WTC11 (cell line): ENCODE measurements around the gene BCL11B. TPM values are rescaled to one million over a fixed set of nuclear protein-coding genes. Genes with fewer than 3 reads are reported as not detected.
A peak's percentile ranks its signal among the peaks of the same experiment; 100 is the strongest.

Source experiments
- ATAC-seq: fragments of 200-7000 bp; cut with Tn5 transposase; 2 replicates; pipeline ENCODE4 v1.10.0; 2021; ENCODE audit warnings: mild to moderate bottlenecking, moderate library complexity
- CTCF ChIA-PET: fragments of 300-600 bp; sonication (Branson Sonifier 250); formaldehyde crosslinking; loops from one replicate; lab custom pipeline; 2021; ENCODE audit warnings: antibody characterized with exemption; lab: Charles Lee
- POLR2A ChIA-PET: fragments of 350-600 bp; sonication (Branson Sonifier 250); formaldehyde crosslinking; loops from one replicate; lab custom pipeline; 2021; ENCODE audit warnings: antibody characterized with exemption; lab: Charles Lee
- DNase-seq: peaks from one replicate; pipeline ENCODE4 v3.0.0; 2021; ENCODE audit warnings: low spot score
- H3K27ac Mint-ChIP-seq: 2 replicates; pipeline ENCODE4 v1.8.0; 2021; ENCODE audit warnings: mixed read lengths
- H3K27me3 Mint-ChIP-seq: 2 replicates; pipeline ENCODE4 v1.8.0; 2021; ENCODE audit warnings: low read depth, mild to moderate bottlenecking, moderate library complexity, mixed read lengths
- H3K36me3 Mint-ChIP-seq: 2 replicates; pipeline ENCODE4 v1.8.0; 2021; ENCODE audit warnings: mixed read lengths
- H3K4me1 Mint-ChIP-seq: 2 replicates; pipeline ENCODE4 v1.8.0; 2022; ENCODE audit warnings: mixed read lengths
- H3K4me3 Mint-ChIP-seq: 2 replicates; pipeline ENCODE4 v1.8.0; 2021; ENCODE audit warnings: mild to moderate bottlenecking, moderate library complexity, mixed read lengths
- H3K9me3 Mint-ChIP-seq: 2 replicates; pipeline ENCODE4 v1.8.0; 2021; ENCODE audit warnings: mixed read lengths
- CREM ChIP-seq: sonication (generic); formaldehyde crosslinking; IDR thresholded peaks from 2 replicates; pipeline ENCODE4 v1.8.1; 2022; ENCODE audit warnings: mild to moderate bottlenecking, missing genetic modification reagents, moderate library complexity
- ELF4 ChIP-seq: sonication (generic); formaldehyde crosslinking; IDR thresholded peaks from 2 replicates; pipeline ENCODE4 v1.8.1; 2022; ENCODE audit warnings: low read depth, mild to moderate bottlenecking, moderate library complexity, missing genetic modification reagents
- EMX1 ChIP-seq: fragments of 250-450 bp; sonication (Bioruptor Pico); IDR thresholded peaks from 2 replicates; pipeline ENCODE4 v1.8.0; 2021; ENCODE audit warnings: mild to moderate bottlenecking
- ETV6 ChIP-seq: sonication (generic); formaldehyde crosslinking; IDR thresholded peaks from 2 replicates; pipeline ENCODE4 v1.8.1; 2022; ENCODE audit warnings: mild to moderate bottlenecking, missing genetic modification reagents
- FOXJ3 ChIP-seq: sonication (generic); formaldehyde crosslinking; IDR thresholded peaks from 2 replicates; pipeline ENCODE4 v1.9.0; 2021; ENCODE audit warnings: missing genetic modification reagents, mild to moderate bottlenecking, borderline replicate concordance
- FOXK1 ChIP-seq: sonication (generic); formaldehyde crosslinking; IDR thresholded peaks from 2 replicates; pipeline ENCODE4 v1.8.0; 2022; ENCODE audit warnings: mild to moderate bottlenecking, moderate library complexity, missing genetic modification reagents
- HMGA2 ChIP-seq: fragments of 250-450 bp; sonication (Bioruptor Pico); IDR thresholded peaks from 2 replicates; pipeline ENCODE4 v1.4.0; 2021; ENCODE audit warnings: mild to moderate bottlenecking, moderate library complexity
- HMGXB4 ChIP-seq: sonication (generic); formaldehyde crosslinking; IDR thresholded peaks from 2 replicates; pipeline ENCODE4 v1.8.1; 2023; ENCODE audit warnings: mild to moderate bottlenecking, moderate library complexity, missing genetic modification reagents
- PRDM15 ChIP-seq: sonication (generic); formaldehyde crosslinking; IDR thresholded peaks from 2 replicates; pipeline ENCODE4 v1.8.0; 2022; ENCODE audit warnings: missing genetic modification reagents
- RELA ChIP-seq: sonication (generic); formaldehyde crosslinking; IDR thresholded peaks from 2 replicates; pipeline ENCODE4 v1.8.1; 2022; ENCODE audit warnings: missing genetic modification reagents, mild to moderate bottlenecking, borderline replicate concordance
- SMAD4 ChIP-seq: sonication (generic); formaldehyde crosslinking; IDR thresholded peaks from 2 replicates; pipeline ENCODE4 v1.8.0; 2022; ENCODE audit warnings: mild to moderate bottlenecking, missing genetic modification reagents
- ZNF138 ChIP-seq: sonication (generic); formaldehyde crosslinking; conservative IDR thresholded peaks from 2 replicates; pipeline ENCODE4 v1.8.1; 2022; ENCODE audit warnings: mild to moderate bottlenecking, moderate library complexity, missing genetic modification reagents
- ZNF263 ChIP-seq: sonication (generic); formaldehyde crosslinking; IDR thresholded peaks from 2 replicates; pipeline ENCODE4 v1.8.1; 2022; ENCODE audit warnings: low read depth, mild to moderate bottlenecking, moderate library complexity, missing genetic modification reagents
- total RNA-seq: library from RNA; stranded (reverse); gene quantifications from 3 replicates; pipeline ENCODE4 v1.2.3, GENCODE V29; 2021
- TF ChIP-seq, protein P1 (sequence below): sonication (generic); formaldehyde crosslinking; IDR thresholded peaks from 2 replicates; pipeline ENCODE4 v1.8.0; 2023; ENCODE audit warnings: missing genetic modification reagents
- TF ChIP-seq, protein P2 (sequence below): sonication (generic); formaldehyde crosslinking; IDR thresholded peaks from 2 replicates; pipeline ENCODE4 v1.8.1; 2022; ENCODE audit warnings: missing genetic modification reagents, borderline replicate concordance
- TF ChIP-seq, protein P3 (sequence below): fragments of 200-600 bp; IDR thresholded peaks from 2 replicates; pipeline ENCODE4 v1.8.0; 2022; ENCODE audit warnings: antibody characterized with exemption

Gene BCL11B
- total RNA-seq, 1 experiment from 2014 or later = 9.1 TPM

- TF ChIP-seq HMGXB4 = no peak
- TF ChIP-seq, all 79 proteins: peak for 0
These were observed 24.8 kb downstream of the BCL11B start (continued) for GRCh38 chr14:99247101-99247729.

DNA sequence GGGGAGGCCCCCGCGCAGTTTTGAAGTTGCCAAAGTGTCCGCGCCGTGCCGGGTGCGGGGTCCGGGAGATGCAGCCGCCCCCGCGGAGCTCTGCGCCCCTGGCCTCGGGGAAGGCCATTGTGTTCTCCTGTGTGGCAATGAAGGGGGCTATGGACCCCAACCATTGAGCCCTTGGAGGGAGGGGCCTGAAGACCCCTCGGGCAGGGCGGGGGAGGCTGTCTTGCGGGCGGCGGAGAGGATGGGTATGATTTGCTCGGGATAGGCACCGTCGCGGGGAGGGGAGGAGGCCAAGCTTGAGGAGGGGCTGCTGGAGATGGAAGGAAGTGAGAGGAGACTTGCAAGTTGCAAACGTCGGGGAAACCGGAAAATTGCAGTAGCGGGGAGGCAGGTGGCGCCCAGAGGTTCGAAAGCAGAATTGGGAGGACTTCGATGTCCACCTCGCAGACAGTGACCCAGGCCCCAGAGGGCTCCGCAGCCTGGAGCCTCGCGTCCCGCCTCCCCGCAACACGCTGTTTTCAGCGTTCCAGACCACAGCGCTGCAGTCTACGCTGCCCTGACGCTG lies 25.4 kb downstream of the BCL11B start:
- Mint-ChIP-seq H3K36me3 (peaks cover 3% of the 10 kb centered on the region), H3K27me3 (no peaks in the 10 kb centered on the region), H3K4me3 (peak overlapping the region; percentile 73), H3K4me1 (peaks cover 75% of the 10 kb centered on the region), H3K9me3 (no peaks in the 10 kb centered on the region), H3K27ac (peak overlapping the region; percentile 91)
- no peak for TF ChIP-seq ELF4 (CRISPR knock-in tag)
- TF ChIP-seq, protein P1, sequence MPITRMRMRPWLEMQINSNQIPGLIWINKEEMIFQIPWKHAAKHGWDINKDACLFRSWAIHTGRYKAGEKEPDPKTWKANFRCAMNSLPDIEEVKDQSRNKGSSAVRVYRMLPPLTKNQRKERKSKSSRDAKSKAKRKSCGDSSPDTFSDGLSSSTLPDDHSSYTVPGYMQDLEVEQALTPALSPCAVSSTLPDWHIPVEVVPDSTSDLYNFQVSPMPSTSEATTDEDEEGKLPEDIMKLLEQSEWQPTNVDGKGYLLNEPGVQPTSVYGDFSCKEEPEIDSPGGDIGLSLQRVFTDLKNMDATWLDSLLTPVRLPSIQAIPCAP (CRISPR knock-in tag) = no peak
- TF ChIP-seq, protein P2, sequence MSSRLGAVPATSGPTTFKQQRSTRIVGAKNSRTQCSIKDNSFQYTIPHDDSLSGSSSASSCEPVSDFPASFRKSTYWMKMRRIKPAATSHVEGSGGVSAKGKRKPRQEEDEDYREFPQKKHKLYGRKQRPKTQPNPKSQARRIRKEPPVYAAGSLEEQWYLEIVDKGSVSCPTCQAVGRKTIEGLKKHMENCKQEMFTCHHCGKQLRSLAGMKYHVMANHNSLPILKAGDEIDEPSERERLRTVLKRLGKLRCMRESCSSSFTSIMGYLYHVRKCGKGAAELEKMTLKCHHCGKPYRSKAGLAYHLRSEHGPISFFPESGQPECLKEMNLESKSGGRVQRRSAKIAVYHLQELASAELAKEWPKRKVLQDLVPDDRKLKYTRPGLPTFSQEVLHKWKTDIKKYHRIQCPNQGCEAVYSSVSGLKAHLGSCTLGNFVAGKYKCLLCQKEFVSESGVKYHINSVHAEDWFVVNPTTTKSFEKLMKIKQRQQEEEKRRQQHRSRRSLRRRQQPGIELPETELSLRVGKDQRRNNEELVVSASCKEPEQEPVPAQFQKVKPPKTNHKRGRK (CRISPR knock-in tag) = no peak
- TF ChIP-seq FOXK1 = 0 out of 2 replicates have a peak, but pooled peaks have one; percentile 40
- TF ChIP-seq FOXJ3 = no peak
- no peak for TF ChIP-seq ZNF138 (CRISPR knock-in tag)
- TF ChIP-seq PRDM15 (CRISPR knock-in tag) = no peak
- TF ChIP-seq HMGA2 = no peak
- TF ChIP-seq RELA = no peak
- TF ChIP-seq ZNF263 = no peak
- TF ChIP-seq, protein P3, sequence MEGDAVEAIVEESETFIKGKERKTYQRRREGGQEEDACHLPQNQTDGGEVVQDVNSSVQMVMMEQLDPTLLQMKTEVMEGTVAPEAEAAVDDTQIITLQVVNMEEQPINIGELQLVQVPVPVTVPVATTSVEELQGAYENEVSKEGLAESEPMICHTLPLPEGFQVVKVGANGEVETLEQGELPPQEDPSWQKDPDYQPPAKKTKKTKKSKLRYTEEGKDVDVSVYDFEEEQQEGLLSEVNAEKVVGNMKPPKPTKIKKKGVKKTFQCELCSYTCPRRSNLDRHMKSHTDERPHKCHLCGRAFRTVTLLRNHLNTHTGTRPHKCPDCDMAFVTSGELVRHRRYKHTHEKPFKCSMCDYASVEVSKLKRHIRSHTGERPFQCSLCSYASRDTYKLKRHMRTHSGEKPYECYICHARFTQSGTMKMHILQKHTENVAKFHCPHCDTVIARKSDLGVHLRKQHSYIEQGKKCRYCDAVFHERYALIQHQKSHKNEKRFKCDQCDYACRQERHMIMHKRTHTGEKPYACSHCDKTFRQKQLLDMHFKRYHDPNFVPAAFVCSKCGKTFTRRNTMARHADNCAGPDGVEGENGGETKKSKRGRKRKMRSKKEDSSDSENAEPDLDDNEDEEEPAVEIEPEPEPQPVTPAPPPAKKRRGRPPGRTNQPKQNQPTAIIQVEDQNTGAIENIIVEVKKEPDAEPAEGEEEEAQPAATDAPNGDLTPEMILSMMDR = no peak
- 0 out of 2 replicates have a peak, but pooled peaks have one; percentile 13 for TF ChIP-seq CREM (CRISPR knock-in tag)
- no peak for TF ChIP-seq ETV6 (CRISPR knock-in tag)
- no peak for TF ChIP-seq SMAD4 (CRISPR knock-in tag)
- TF ChIP-seq EMX1 (CRISPR knock-in tag) = 0 out of 2 replicates have a peak, but pooled peaks have one; percentile 23
- ATAC-seq (peak; percentile 25), DNase-seq (peak; percentile 66)
- POLR2A ChIA-PET = interaction anchor here (0.6 to 2.2 kb wide), 10 partner anchors 9 to 234 kb away, joined by 3 to 10 read pairs (median 6); partner anchors contain the start of genes BCL11B, CCNK and SETD3
- CTCF ChIA-PET = interaction anchor here (0.5 to 1.7 kb wide), 11 partner anchors 10 to 345 kb away, joined by 3 to 9 read pairs (median 3); partner anchors contain the start of gene BCL11B
